Measurements from ENCODE around the gene EYS.

The EYS gene

GRCh38 chr6:63789699-63790098, 1917.3 kb downstream of the EYS start:
- no peak for TF ChIP-seq CTCF (IDR thresholded peaks at IDR 0.05; ENCODE audit: unreplicated experiment in 3 of 3)
- Mint-ChIP-seq H3K4me3 (no peak overlapping the region), H3K27me3 (ENCODE audit: low read depth) (no peaks in the 10 kb centered on the region), H3K9me3 (no peaks in the 10 kb centered on the region), H3K36me3 (ENCODE audit: low read depth) (no peaks in the 10 kb centered on the region), H3K27ac (no peak overlapping the region), H3K4me1 (no peaks in the 10 kb centered on the region)

- Mint-ChIP-seq H3K36me3 (ENCODE audit: low read depth) (no peaks in the 10 kb centered on the region), H3K4me3 (no peak overlapping the region), H3K9me3 (no peaks in the 10 kb centered on the region), H3K27ac (no peak overlapping the region), H3K4me1 (no peaks in the 10 kb centered on the region), H3K27me3 (ENCODE audit: low read depth) (no peaks in the 10 kb centered on the region)
- no peak for TF ChIP-seq CTCF (IDR thresholded peaks at IDR 0.05; ENCODE audit: unreplicated experiment in 3 of 3)
Measured at GRCh38 chr6:63788569-63788968, 1918.5 kb downstream of the EYS start.

- H3K4me1 Mint-ChIP-seq = no peaks in the 10 kb centered on the region
- H3K9me3 Mint-ChIP-seq = no peaks in the 10 kb centered on the region
- H3K36me3 Mint-ChIP-seq (ENCODE audit: low read depth) = no peaks in the 10 kb centered on the region
- TF ChIP-seq CTCF (IDR thresholded peaks at IDR 0.05; ENCODE audit: unreplicated experiment in 3 of 3) = no peak
- no peak overlapping the region for H3K27ac Mint-ChIP-seq
- no peak overlapping the region for H3K4me3 Mint-ChIP-seq
- no peaks in the 10 kb centered on the region for H3K27me3 Mint-ChIP-seq (ENCODE audit: low read depth)
Measured at GRCh38 chr6:63787021-63787420, 1920.0 kb downstream of the EYS start.

GRCh38 chr6:63785006-63785405, 1922.0 kb downstream of the EYS start:
- Mint-ChIP-seq H3K4me3 (no peak overlapping the region), H3K4me1 (no peaks in the 10 kb centered on the region), H3K36me3 (ENCODE audit: low read depth) (no peaks in the 10 kb centered on the region), H3K27ac (no peak overlapping the region), H3K27me3 (ENCODE audit: low read depth) (no peaks in the 10 kb centered on the region), H3K9me3 (peaks cover 4% of the 10 kb centered on the region)
- no peak for TF ChIP-seq CTCF (IDR thresholded peaks at IDR 0.05; ENCODE audit: unreplicated experiment in 3 of 3)

GRCh38 chr6:63783096-63783495, 1923.9 kb downstream of the EYS start:
- Mint-ChIP-seq H3K4me1 (no peaks in the 10 kb centered on the region), H3K27ac (no peak overlapping the region), H3K9me3 (peaks cover 4% of the 10 kb centered on the region), H3K4me3 (no peak overlapping the region), H3K27me3 (ENCODE audit: low read depth) (no peaks in the 10 kb centered on the region), H3K36me3 (ENCODE audit: low read depth) (no peaks in the 10 kb centered on the region)
- TF ChIP-seq CTCF (IDR thresholded peaks at IDR 0.05; ENCODE audit: unreplicated experiment in 3 of 3) = no peak

- TF ChIP-seq CTCF (IDR thresholded peaks at IDR 0.05; ENCODE audit: unreplicated experiment in 3 of 3) = no peak
- H3K4me3 Mint-ChIP-seq = no peak overlapping the region
- H3K4me1 Mint-ChIP-seq = no peaks in the 10 kb centered on the region
- H3K27ac Mint-ChIP-seq = no peak overlapping the region
- H3K36me3 Mint-ChIP-seq (ENCODE audit: low read depth) = no peaks in the 10 kb centered on the region
- H3K9me3 Mint-ChIP-seq = no peaks in the 10 kb centered on the region
- no peaks in the 10 kb centered on the region for H3K27me3 Mint-ChIP-seq (ENCODE audit: low read depth)
Measured at GRCh38 chr6:63774961-63775360, 1932.1 kb downstream of the EYS start.

Measured in nephron (organoid).